Thoracic aorta (tissue), 2 donors: Measurements from ENCODE around the gene HMCN1. TPM values are rescaled to one million over a fixed set of nuclear protein-coding genes. Genes with fewer than 3 reads are reported as not detected.

Source experiments
- ATAC-seq: fragments of 150-250 bp; one replicate; pipeline ENCODE4 v1.8.0; 2017; ENCODE audit warnings: low read depth; ENCODE audit not compliant: insufficient number of reproducible peaks, low FRiP score
- DNase-seq: peaks from one replicate; pipeline ENCODE4 v3.0.0-alpha.2; 2020; ENCODE audit warnings: low spot score
- H3K27ac ChIP-seq, 2 donors: fragments of 200-600 bp; sonication (generic); 1 replicate in 1 of 2; 2 replicates in 1 of 2; pipeline ENCODE4 v1.5.1; 2016; ENCODE audit warnings: mild to moderate bottlenecking in 2 of 2, moderate library complexity in 2 of 2
- H3K27me3 ChIP-seq: fragments of 200-600 bp; sonication (generic); replicated peaks from 2 replicates; pipeline ENCODE4 v1.6.0; 2016; ENCODE audit warnings: mild to moderate bottlenecking; ENCODE audit not compliant: insufficient read depth
- H3K36me3 ChIP-seq: fragments of 200-600 bp; sonication (generic); one replicate; pipeline ENCODE4 v1.5.1; 2016
- H3K4me1 ChIP-seq, 2 donors: fragments of 200-600 bp; sonication (generic); 1 replicate in 1 of 2; 2 replicates in 1 of 2; pipeline versions ENCODE4 v1.5.1 to v1.6.0; 2016; ENCODE audit warnings: low read depth in 2 of 2, mild to moderate bottlenecking in 1 of 2; ENCODE audit not compliant: control insufficient read depth in 1 of 2
- H3K4me3 ChIP-seq: fragments of 200-600 bp; sonication (generic); 2 replicates; pipeline ENCODE4 v1.5.1; 2016; ENCODE audit warnings: mild to moderate bottlenecking
- H3K9me3 ChIP-seq: fragments of 200-600 bp; sonication (generic); 2 replicates; pipeline ENCODE4 v1.5.1; 2016
- CTCF ChIP-seq: fragments of 200-600 bp; sonication (generic); IDR thresholded peaks from one replicate; pipeline ENCODE4 v1.5.1; 2019; ENCODE audit warnings: antibody characterized with exemption
- total RNA-seq, 2 donors: library from RNA; depleted of rRNA; stranded (reverse); fragments of >200 nt; gene quantifications; one replicate each; pipeline versions ENCODE4 v1.1.0 to v1.2.3, GENCODE V29; 2016

Gene HMCN1
- total RNA-seq, 2 donors from 2014 or later = 142 to 191 TPM

GRCh38 chr1:185825556-185825955 lies 91.4 kb downstream of the HMCN1 start:
- H3K36me3 ChIP-seq = no peaks in the 10 kb centered on the region
- H3K4me1 ChIP-seq = peaks cover 0 to 41% of the 10 kb centered on the region in 2 donors
- ATAC-seq (no peak), DNase-seq (no peak)
- H3K9me3 ChIP-seq = no peaks in the 10 kb centered on the region
- no peak overlapping the region for H3K4me3 ChIP-seq
- TF ChIP-seq CTCF = no peak
- H3K27ac ChIP-seq = peak overlapping the region in 1 of 2 donors; percentile 24
- no peaks in the 10 kb centered on the region for H3K27me3 ChIP-seq

- Histone ChIP-seq H3K4me1 (peaks cover 3 to 16% of the 10 kb centered on the region in 2 donors), H3K27me3 (no peaks in the 10 kb centered on the region), H3K9me3 (no peaks in the 10 kb centered on the region), H3K27ac (no peak overlapping the region), H3K4me3 (no peak overlapping the region), H3K36me3 (no peaks in the 10 kb centered on the region)
- DNase-seq (no peak), ATAC-seq (no peak)
- TF ChIP-seq CTCF = no peak
Observed at GRCh38 chr1:185834371-185834905, 100.2 kb downstream of the HMCN1 start.

- Histone ChIP-seq H3K27me3 (no peaks in the 10 kb centered on the region), H3K27ac (no peak overlapping the region), H3K4me3 (no peak overlapping the region), H3K9me3 (no peaks in the 10 kb centered on the region), H3K36me3 (no peaks in the 10 kb centered on the region), H3K4me1 (peaks cover 3 to 16% of the 10 kb centered on the region in 2 donors)
- ATAC-seq (no peak), DNase-seq (no peak)
- TF ChIP-seq CTCF = no peak
Observed at GRCh38 chr1:185835191-185835590, 101.0 kb downstream of the HMCN1 start.

GRCh38 chr1:185837711-185838110 lies 103.5 kb downstream of the HMCN1 start:
- H3K4me1 ChIP-seq = peaks cover 10 to 16% of the 10 kb centered on the region in 2 donors
- TF ChIP-seq CTCF = no peak
- no peak for DNase-seq
- no peaks in the 10 kb centered on the region for H3K36me3 ChIP-seq
- no peak overlapping the region for H3K4me3 ChIP-seq
- H3K9me3 ChIP-seq = no peaks in the 10 kb centered on the region
- ATAC-seq = no peak
- no peak overlapping the region for H3K27ac ChIP-seq
- no peaks in the 10 kb centered on the region for H3K27me3 ChIP-seq

GRCh38 chr1:185838111-185838510 lies 103.9 kb downstream of the HMCN1 start:
- Histone ChIP-seq H3K4me1 (peaks cover 11 to 17% of the 10 kb centered on the region in 2 donors), H3K4me3 (no peak overlapping the region), H3K27me3 (no peaks in the 10 kb centered on the region), H3K27ac (no peak overlapping the region), H3K36me3 (no peaks in the 10 kb centered on the region), H3K9me3 (no peaks in the 10 kb centered on the region)
- DNase-seq (no peak), ATAC-seq (no peak)
- TF ChIP-seq CTCF = no peak
